IPS DF 6.9 (cell line): ENCODE measurements around the gene RYR3.

Experiments used
- DNase-seq: peaks from one replicate; pipeline ENCODE4 v3.0.0-alpha.2; 2013; ENCODE audit warnings: low read depth, low spot score
- H3K27ac ChIP-seq: one replicate; pipeline ENCODE4 v1.5.1; 2013; ENCODE audit warnings: low read length, control low read depth
- H3K27me3 ChIP-seq: 2 replicates; pipeline ENCODE4 v1.6.1; 2013; ENCODE audit warnings: mild to moderate bottlenecking, low read length; ENCODE audit not compliant: control insufficient read depth, insufficient read depth
- H3K36me3 ChIP-seq: 2 replicates; pipeline ENCODE4 v1.6.1; 2013; ENCODE audit warnings: low read length; ENCODE audit not compliant: control insufficient read depth, insufficient read depth
- H3K4me1 ChIP-seq: 2 replicates; pipeline ENCODE4 v1.6.1; 2013; ENCODE audit warnings: low read length; ENCODE audit not compliant: control insufficient read depth, insufficient read depth
- H3K4me3 ChIP-seq: 2 replicates; pipeline ENCODE4 v1.5.1; 2013; ENCODE audit warnings: mild to moderate bottlenecking, low read length
- H3K9me3 ChIP-seq: 2 replicates; pipeline ENCODE4 v1.6.1; 2013; ENCODE audit warnings: low read length, inconsistent platforms; ENCODE audit not compliant: control insufficient read depth, insufficient read depth
- WGBS: extraction: QIAGEN DNeasy Blood & Tissue Kit; methylation state at CpG from one replicate; pipeline ENCODE4 v1.1.7; 2013; ENCODE audit warnings: mixed read lengths, missing lambda C conversion rate; ENCODE audit not compliant: insufficient read length, insufficient coverage; 5-methylcytosine and 5-hydroxymethylcytosine counted together

RYR3 gene

GRCh38 chr15:33378866-33379480 lies 68.2 kb downstream of the RYR3 start:
- H3K27me3 ChIP-seq, result no peaks in the 10 kb centered on the region
- H3K4me3 ChIP-seq, result no peak overlapping the region
- H3K4me1 ChIP-seq, result no peaks in the 10 kb centered on the region
- no peaks in the 10 kb centered on the region for H3K9me3 ChIP-seq
- WGBS, result no CpG with 5 or more reads among the region's 2 CpGs
- H3K27ac ChIP-seq, result no peak overlapping the region
- no peak for DNase-seq
- no peaks in the 10 kb centered on the region for H3K36me3 ChIP-seq

DNA sequence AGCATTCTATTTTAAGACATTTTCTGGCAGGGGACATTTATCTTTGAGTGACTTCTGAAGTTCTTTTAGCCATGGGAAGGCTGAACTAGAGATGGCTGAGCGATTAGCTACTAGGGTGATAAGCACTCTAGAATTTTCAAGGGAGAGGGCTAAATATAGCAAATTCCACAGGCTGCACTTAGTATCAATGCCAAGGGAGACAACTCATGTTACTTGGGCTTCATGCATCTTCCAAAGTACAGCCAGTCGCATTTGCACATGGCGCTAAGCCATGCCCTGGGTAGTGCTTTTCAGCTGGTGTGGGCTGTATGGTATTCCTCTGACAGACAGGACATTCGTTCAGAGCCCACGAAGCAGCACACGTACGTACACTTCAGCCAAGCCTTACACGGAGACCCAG lies 69.6 kb downstream of the RYR3 start:
- DNase-seq, result no peak
- no peak overlapping the region for H3K4me3 ChIP-seq
- no CpG with 5 or more reads among the region's 8 CpGs for WGBS
- H3K36me3 ChIP-seq, result no peaks in the 10 kb centered on the region
- no peak overlapping the region for H3K27ac ChIP-seq
- no peaks in the 10 kb centered on the region for H3K9me3 ChIP-seq
- no peaks in the 10 kb centered on the region for H3K4me1 ChIP-seq
- no peaks in the 10 kb centered on the region for H3K27me3 ChIP-seq

DNA sequence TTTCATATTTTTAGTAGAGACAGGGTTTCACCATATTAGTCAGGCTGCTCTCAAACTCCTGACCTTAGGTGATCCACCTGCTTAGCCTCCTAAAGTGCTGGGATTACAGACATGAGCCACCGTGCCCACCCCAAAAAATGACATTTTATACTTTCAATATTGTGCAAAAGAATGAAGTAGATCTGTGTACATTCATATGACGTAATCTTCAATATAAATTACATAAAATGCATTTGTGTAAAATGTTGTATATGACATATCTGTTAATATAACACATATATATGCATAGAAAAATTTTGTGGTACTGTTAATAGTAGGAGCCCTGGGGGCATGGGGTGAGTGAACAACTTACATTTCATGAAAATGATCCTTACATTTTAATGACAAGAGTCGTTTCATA lies 71.7 kb downstream of the RYR3 start:
- H3K27me3 ChIP-seq, result no peaks in the 10 kb centered on the region
- no peak overlapping the region for H3K4me3 ChIP-seq
- H3K36me3 ChIP-seq, result no peaks in the 10 kb centered on the region
- no peaks in the 10 kb centered on the region for H3K4me1 ChIP-seq
- H3K27ac ChIP-seq, result no peak overlapping the region
- WGBS, result no CpG with 5 or more reads among the region's 3 CpGs
- H3K9me3 ChIP-seq, result no peaks in the 10 kb centered on the region
- no peak for DNase-seq

- DNase-seq, result no peak
- H3K4me3 ChIP-seq, result no peak overlapping the region
- 100% methylated on average over 1 of the region's 3 CpGs for WGBS
- H3K27me3 ChIP-seq, result no peaks in the 10 kb centered on the region
- H3K9me3 ChIP-seq, result no peaks in the 10 kb centered on the region
- no peak overlapping the region for H3K27ac ChIP-seq
- no peaks in the 10 kb centered on the region for H3K4me1 ChIP-seq
- H3K36me3 ChIP-seq, result no peaks in the 10 kb centered on the region
Measured at GRCh38 chr15:33384307-33384706, 73.5 kb downstream of the RYR3 start.

- Histone ChIP-seq H3K36me3 (no peaks in the 10 kb centered on the region), H3K4me1 (no peaks in the 10 kb centered on the region), H3K27me3 (no peaks in the 10 kb centered on the region), H3K9me3 (no peaks in the 10 kb centered on the region), H3K4me3 (no peak overlapping the region), H3K27ac (no peak overlapping the region)
- DNase-seq, result no peak
- no CpG with 5 or more reads among the region's 3 CpGs for WGBS
Measured at GRCh38 chr15:33392453-33392852, 81.7 kb downstream of the RYR3 start.

- Histone ChIP-seq H3K27me3 (no peaks in the 10 kb centered on the region), H3K9me3 (no peaks in the 10 kb centered on the region), H3K36me3 (no peaks in the 10 kb centered on the region), H3K4me1 (no peaks in the 10 kb centered on the region), H3K4me3 (no peak overlapping the region), H3K27ac (no peak overlapping the region)
- no CpG with 5 or more reads among the region's 6 CpGs for WGBS
- no peak for DNase-seq
Measured at GRCh38 chr15:33393546-33393945, 82.8 kb downstream of the RYR3 start.

DNA sequence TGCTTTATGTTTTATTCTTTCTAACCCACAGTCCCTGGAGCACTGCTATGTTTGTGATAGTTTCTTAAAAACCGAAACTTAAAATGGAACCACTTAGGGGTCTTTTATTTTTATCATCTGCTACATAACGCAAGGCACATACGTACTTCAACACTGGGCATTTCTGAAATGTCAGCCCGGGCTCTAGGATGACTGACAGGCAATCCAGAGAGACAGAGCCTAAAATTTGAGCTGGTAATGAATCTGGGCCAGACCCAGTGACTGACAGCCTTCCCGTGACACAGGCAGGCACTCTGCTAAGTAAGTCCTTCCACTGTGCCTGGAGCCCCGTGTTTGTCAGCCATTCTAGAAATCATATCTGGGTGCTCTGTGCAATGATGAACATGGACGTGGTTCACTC lies 84.6 kb downstream of the RYR3 start:
- H3K27me3 ChIP-seq, result no peaks in the 10 kb centered on the region

DNA sequence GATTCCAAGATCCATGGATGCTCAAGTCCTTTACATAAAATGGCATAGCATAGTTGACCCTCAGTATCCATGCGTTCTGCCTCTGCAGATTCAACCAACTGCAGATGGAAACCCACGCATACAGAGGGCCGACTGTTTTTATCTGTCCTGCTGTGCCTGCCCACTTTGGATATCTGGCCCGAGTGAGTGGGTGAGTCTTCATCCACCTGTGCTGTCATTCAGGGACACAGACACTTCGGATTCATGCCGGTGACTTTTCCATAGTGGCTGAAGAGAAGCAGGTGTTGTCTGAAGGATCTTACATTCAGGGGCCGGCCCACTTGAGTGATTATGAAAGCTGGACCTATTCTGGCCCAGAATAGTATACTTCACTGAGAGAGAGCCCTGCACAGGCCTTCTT lies 85.1 kb downstream of the RYR3 start:
- Histone ChIP-seq H3K4me1 (no peaks in the 10 kb centered on the region), H3K9me3 (no peaks in the 10 kb centered on the region), H3K27me3 (no peaks in the 10 kb centered on the region), H3K4me3 (no peak overlapping the region), H3K36me3 (no peaks in the 10 kb centered on the region), H3K27ac (no peak overlapping the region)
- no peak for DNase-seq
- no CpG with 5 or more reads among the region's 7 CpGs for WGBS

More for the DNA sequence above, 84.6 kb downstream of the RYR3 start:
- H3K4me3 ChIP-seq, result no peak overlapping the region
- no peak for DNase-seq
- H3K4me1 ChIP-seq, result no peaks in the 10 kb centered on the region
- WGBS, result no CpG with 5 or more reads among the region's 7 CpGs
- H3K36me3 ChIP-seq, result no peaks in the 10 kb centered on the region
- H3K27ac ChIP-seq, result no peak overlapping the region
- H3K9me3 ChIP-seq, result no peaks in the 10 kb centered on the region

DNA sequence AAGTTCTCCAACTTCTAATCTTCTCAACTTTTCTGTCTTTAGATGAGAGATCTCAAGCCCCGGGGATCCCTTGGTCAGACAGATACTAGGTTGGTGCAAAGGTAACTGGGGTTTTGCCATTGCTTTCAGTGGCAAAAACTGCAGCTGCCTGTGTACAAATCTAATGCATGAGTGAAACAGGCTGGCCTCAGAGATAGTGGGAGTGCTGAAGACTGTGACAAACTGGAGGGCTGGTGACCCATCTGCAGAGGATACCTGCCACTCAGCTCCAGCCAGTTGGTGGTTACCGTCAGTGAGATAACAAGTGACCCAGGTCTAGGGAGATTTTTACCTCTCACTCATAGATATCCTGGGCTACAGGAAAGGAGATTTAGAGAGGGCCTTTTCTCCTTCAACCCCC lies 85.7 kb downstream of the RYR3 start:
- no peak for DNase-seq
- Histone ChIP-seq H3K4me1 (no peaks in the 10 kb centered on the region), H3K9me3 (no peaks in the 10 kb centered on the region), H3K27me3 (no peaks in the 10 kb centered on the region), H3K36me3 (no peaks in the 10 kb centered on the region), H3K4me3 (no peak overlapping the region), H3K27ac (no peak overlapping the region)
- WGBS, result no CpG with 5 or more reads among the region's 2 CpGs

DNA sequence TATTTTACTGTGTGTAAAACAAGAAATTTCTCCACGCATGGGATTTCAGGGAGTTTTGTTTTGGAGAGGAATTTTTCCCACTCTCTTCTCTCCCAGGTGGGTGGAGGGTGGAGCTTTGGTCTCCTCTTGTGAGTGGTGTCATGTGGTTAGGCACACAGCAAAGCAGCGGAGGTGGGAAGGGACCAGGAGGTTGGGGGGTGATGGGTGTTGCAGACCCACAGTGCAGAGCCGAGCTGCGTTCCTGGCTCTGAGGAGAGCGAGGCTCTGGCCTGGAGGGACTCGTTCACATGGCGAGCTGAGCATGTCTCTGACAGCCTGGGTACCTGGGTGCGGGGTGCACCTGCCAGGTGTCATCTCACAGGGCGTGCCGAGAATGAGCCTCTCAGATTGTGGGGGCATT lies 87.8 kb downstream of the RYR3 start:
- no peak for DNase-seq
- Histone ChIP-seq H3K36me3 (no peaks in the 10 kb centered on the region), H3K27ac (no peak overlapping the region), H3K4me1 (no peaks in the 10 kb centered on the region), H3K9me3 (no peaks in the 10 kb centered on the region), H3K27me3 (no peaks in the 10 kb centered on the region), H3K4me3 (no peak overlapping the region)
- no CpG with 5 or more reads among the region's 10 CpGs for WGBS

GRCh38 chr15:33400941-33401340 lies 90.2 kb downstream of the RYR3 start:
- H3K4me1 ChIP-seq, result no peaks in the 10 kb centered on the region
- DNase-seq, result no peak
- H3K9me3 ChIP-seq, result no peaks in the 10 kb centered on the region
- H3K36me3 ChIP-seq, result no peaks in the 10 kb centered on the region
- no peak overlapping the region for H3K27ac ChIP-seq
- WGBS, result no CpG with 5 or more reads among the region's 3 CpGs
- no peak overlapping the region for H3K4me3 ChIP-seq
- H3K27me3 ChIP-seq, result no peaks in the 10 kb centered on the region
